Nephron progenitor cell (in vitro differentiated cells): ENCODE results near the gene NLRC5.
"Not testable (repeated sequence)": the region's sequence is repeated elsewhere in the genome, so short reads cannot be mapped to it uniquely, and the experiment has no call there.

ENCODE experiments used
- DNase-seq: peaks from one replicate; pipeline ENCODE4 v3.0.0; 2021
- H3K27ac Mint-ChIP-seq: 2 replicates; pipeline ENCODE4 v1.8.0; 2021; ENCODE audit warnings: mild to moderate bottlenecking, moderate library complexity, mixed read lengths
- H3K27me3 Mint-ChIP-seq: 2 replicates; pipeline ENCODE4 v1.8.0; 2021; ENCODE audit warnings: mild to moderate bottlenecking, low read depth, mixed read lengths; ENCODE audit not compliant: poor library complexity
- H3K36me3 Mint-ChIP-seq: 2 replicates; pipeline ENCODE4 v1.8.0; 2021; ENCODE audit warnings: low read depth, mixed read lengths
- H3K4me1 Mint-ChIP-seq: 2 replicates; pipeline ENCODE4 v1.8.0; 2021; ENCODE audit warnings: mixed read lengths
- H3K4me3 Mint-ChIP-seq: 2 replicates; pipeline ENCODE4 v1.8.0; 2021; ENCODE audit warnings: mild to moderate bottlenecking, moderate library complexity, mixed read lengths
- H3K9me3 Mint-ChIP-seq: 2 replicates; pipeline ENCODE4 v1.8.0; 2021; ENCODE audit warnings: mild to moderate bottlenecking, moderate library complexity, mixed read lengths
- TF ChIP-seq, protein P1 (sequence below): fragments of 200-600 bp; sonication (generic); IDR thresholded peaks from 2 replicates; pipeline ENCODE4 v1.5.0; 2021; ENCODE audit warnings: antibody characterized with exemption

Gene NLRC5

GRCh38 chr16:57069635-57070370 is 80.4 kb downstream of the NLRC5 start:
- no peak overlapping the region for H3K27ac Mint-ChIP-seq
- TF ChIP-seq, protein P1, sequence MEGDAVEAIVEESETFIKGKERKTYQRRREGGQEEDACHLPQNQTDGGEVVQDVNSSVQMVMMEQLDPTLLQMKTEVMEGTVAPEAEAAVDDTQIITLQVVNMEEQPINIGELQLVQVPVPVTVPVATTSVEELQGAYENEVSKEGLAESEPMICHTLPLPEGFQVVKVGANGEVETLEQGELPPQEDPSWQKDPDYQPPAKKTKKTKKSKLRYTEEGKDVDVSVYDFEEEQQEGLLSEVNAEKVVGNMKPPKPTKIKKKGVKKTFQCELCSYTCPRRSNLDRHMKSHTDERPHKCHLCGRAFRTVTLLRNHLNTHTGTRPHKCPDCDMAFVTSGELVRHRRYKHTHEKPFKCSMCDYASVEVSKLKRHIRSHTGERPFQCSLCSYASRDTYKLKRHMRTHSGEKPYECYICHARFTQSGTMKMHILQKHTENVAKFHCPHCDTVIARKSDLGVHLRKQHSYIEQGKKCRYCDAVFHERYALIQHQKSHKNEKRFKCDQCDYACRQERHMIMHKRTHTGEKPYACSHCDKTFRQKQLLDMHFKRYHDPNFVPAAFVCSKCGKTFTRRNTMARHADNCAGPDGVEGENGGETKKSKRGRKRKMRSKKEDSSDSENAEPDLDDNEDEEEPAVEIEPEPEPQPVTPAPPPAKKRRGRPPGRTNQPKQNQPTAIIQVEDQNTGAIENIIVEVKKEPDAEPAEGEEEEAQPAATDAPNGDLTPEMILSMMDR = no peak
- peaks cover 26% of the 10 kb centered on the region for H3K27me3 Mint-ChIP-seq
- no peak for DNase-seq
- H3K4me1 Mint-ChIP-seq = peaks cover 11% of the 10 kb centered on the region
- no peaks in the 10 kb centered on the region for H3K9me3 Mint-ChIP-seq
- H3K36me3 Mint-ChIP-seq = no peaks in the 10 kb centered on the region
- H3K4me3 Mint-ChIP-seq = no peak overlapping the region

DNA sequence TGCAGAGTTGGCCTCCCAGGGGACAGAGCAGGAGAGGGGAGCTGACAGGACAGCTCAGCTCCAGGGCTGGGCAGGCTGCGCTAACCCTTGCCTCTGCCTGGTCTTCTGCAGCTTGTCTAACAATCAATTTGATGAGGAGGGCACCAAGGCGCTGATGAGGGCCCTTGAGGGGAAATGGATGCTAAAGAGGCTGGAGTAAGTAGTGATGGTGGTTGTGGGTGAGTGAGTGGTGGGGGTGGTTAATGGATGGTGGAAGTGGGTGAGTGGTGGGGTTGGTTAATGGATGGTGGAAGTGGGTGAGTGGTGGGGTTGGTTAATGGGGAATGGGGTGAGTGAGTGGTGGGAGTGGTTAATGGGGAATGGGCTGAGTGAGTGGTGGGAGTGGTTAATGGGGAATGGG is 81.1 kb downstream of the NLRC5 start:
- no peaks in the 10 kb centered on the region for H3K36me3 Mint-ChIP-seq
- TF ChIP-seq, protein P1 = no peak
- no peak for DNase-seq
- H3K27me3 Mint-ChIP-seq = peaks cover 29% of the 10 kb centered on the region
- no peaks in the 10 kb centered on the region for H3K9me3 Mint-ChIP-seq
- no peak overlapping the region for H3K4me3 Mint-ChIP-seq
- H3K27ac Mint-ChIP-seq = no peak overlapping the region
- peaks cover 11% of the 10 kb centered on the region for H3K4me1 Mint-ChIP-seq

DNA sequence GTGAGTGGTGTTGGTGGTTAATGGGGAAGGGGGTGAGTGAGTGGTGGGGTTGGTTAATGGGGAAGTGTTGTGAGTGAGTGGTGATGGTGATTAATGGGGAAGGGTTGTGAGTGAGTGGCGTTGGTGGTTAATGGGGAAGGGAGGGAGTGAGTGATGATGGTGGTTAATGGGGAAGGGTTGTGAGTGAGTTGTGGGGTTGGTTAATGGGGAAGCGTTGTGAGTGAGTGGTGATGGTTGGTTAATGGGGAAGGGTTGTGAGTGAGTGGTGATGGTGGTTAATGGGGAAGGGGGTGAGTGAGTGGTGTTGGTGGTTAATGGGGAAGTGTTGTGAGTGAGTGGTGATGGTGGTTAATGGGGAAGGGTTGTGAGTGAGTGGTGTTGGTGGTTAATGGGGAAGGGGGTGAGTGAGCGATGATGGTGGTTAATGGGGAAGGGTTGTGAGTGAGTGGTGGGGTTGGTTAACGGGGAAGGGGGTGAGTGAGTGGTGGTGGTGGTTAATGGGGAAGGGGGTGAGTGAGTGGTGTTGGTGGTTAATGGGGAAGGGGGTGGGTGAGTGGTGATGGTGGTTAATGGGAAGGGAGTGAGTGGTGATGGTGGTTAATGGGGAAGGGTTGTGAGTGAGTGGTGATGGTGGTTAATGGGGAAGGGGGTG is 81.8 kb downstream of the NLRC5 start:
- DNase-seq, H3K4me3 Mint-ChIP-seq, H3K27ac Mint-ChIP-seq, H3K9me3 Mint-ChIP-seq, H3K36me3 Mint-ChIP-seq: not testable (repeated sequence)
- Mint-ChIP-seq H3K27me3 (peaks cover 30% of the 10 kb centered on the region), H3K4me1 (peaks cover 11% of the 10 kb centered on the region)

DNA sequence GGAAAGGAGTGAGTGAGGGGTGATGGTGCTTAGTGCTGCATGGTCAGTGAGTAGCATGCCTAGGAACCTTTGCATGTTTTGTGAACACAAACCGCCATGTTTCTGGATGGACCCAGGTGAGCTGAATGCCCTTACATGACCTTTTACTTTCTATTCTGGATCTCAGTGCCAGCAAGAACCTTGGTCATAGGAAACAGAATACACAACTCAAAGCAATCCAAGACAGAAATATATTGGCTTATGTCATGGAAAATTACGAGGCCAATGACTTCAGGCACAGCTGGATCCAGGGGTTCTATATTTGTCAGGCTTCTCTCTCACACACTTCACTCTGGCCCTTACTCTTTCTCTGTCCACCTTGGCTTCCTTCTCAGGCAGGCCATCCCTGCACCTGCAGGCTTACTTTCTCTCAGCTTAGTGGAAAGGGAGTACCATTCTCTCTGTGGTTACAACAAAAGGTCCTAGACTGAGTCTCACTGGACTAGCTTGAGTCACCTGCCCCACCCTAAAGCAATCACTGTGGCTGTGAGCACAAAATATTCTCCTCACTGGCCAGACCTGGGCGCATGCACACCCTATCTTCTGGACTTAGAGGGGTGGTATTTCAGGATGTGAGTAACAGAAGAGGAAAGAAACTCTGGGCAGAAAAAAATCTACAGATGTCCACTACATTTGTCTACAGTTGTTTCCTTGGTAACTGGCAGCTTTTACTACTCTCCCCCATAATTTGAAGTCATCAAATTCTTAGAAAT is 82.7 kb downstream of the NLRC5 start:
- no peak overlapping the region for H3K4me3 Mint-ChIP-seq
- peaks cover 11% of the 10 kb centered on the region for H3K4me1 Mint-ChIP-seq
- peaks cover 26% of the 10 kb centered on the region for H3K27me3 Mint-ChIP-seq
- TF ChIP-seq, protein P1 = no peak
- DNase-seq = no peak
- no peak overlapping the region for H3K27ac Mint-ChIP-seq
- H3K9me3 Mint-ChIP-seq = no peaks in the 10 kb centered on the region
- H3K36me3 Mint-ChIP-seq = no peaks in the 10 kb centered on the region

GRCh38 chr16:57072616-57073275 is 83.4 kb downstream of the NLRC5 start:
- Mint-ChIP-seq H3K27me3 (peaks cover 25% of the 10 kb centered on the region), H3K9me3 (no peaks in the 10 kb centered on the region), H3K27ac (no peak overlapping the region), H3K4me3 (no peak overlapping the region), H3K36me3 (no peaks in the 10 kb centered on the region), H3K4me1 (peaks cover 11% of the 10 kb centered on the region)
- DNase-seq = no peak
- TF ChIP-seq, protein P1 = no peak

DNA sequence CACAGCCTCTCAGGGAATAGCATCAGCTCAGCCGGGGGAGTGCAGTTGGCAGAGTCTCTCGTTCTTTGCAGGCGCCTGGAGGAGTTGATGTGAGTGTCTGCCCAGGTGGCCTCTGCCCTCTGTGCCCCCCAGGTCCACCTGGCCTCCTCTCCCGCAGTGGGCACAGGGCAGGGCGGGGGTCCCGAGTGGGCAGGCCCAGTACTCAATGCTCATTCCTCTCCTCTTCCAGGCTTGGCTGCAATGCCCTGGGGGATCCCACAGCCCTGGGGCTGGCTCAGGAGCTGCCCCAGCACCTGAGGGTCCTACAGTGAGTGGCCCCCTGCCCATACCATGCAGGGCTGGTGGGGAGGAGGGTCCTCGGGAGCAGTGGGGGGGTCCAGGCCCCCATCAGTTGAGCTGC is 88.4 kb downstream of the NLRC5 start:
- Mint-ChIP-seq H3K9me3 (no peaks in the 10 kb centered on the region), H3K4me3 (no peak overlapping the region), H3K27ac (no peak overlapping the region), H3K27me3 (peaks cover 12% of the 10 kb centered on the region), H3K4me1 (peaks cover 8% of the 10 kb centered on the region), H3K36me3 (no peaks in the 10 kb centered on the region)
- no peak for DNase-seq
- TF ChIP-seq, protein P1 = no peak
